ENCODE results near the gene FANCD2.
"Not testable (repeated sequence)": the region's sequence is repeated elsewhere in the genome, so short reads cannot be mapped to it uniquely, and the experiment has no call there.

Gene FANCD2

DNA sequence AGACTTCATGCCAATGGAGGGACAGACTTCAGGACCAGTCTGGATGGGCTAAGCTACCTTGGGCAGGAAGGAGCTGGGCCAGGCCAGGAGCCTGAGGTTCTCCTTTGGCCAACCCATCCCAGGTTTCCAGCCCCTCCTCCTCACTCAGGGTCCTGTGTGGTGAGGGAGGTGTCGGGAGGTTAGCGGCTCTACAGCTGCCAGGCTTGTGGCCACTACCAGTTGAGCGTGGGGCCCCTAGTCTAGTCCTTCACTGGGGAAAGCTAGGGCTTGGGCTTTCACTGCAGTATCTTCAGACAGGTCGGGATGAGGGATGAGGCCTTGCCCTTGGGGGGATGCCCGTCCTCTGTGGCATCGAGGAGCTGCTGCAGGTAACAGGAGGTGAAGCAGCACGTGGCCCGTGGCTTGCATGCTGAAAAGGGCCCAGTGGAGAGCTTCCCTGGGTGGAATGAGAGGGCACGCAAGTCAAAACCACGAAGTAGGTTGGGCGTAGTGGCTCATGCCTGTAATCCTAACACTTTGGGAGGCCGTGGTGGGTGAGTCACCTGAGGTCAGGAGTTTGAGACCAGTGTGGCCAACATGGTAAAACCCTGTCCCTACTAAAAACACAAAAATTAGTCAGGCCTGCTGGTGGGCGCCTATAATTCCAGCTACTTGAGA is 8.5 kb upstream of the FANCD2 start:
- DNase-seq: no peak

GRCh38 chr3:10018806-10019205 is 7.4 kb upstream of the FANCD2 start:
- not testable (repeated sequence) for DNase-seq

- DNase-seq: no peak
Observed at GRCh38 chr3:10019326-10019725, 6.9 kb upstream of the FANCD2 start.

DNA sequence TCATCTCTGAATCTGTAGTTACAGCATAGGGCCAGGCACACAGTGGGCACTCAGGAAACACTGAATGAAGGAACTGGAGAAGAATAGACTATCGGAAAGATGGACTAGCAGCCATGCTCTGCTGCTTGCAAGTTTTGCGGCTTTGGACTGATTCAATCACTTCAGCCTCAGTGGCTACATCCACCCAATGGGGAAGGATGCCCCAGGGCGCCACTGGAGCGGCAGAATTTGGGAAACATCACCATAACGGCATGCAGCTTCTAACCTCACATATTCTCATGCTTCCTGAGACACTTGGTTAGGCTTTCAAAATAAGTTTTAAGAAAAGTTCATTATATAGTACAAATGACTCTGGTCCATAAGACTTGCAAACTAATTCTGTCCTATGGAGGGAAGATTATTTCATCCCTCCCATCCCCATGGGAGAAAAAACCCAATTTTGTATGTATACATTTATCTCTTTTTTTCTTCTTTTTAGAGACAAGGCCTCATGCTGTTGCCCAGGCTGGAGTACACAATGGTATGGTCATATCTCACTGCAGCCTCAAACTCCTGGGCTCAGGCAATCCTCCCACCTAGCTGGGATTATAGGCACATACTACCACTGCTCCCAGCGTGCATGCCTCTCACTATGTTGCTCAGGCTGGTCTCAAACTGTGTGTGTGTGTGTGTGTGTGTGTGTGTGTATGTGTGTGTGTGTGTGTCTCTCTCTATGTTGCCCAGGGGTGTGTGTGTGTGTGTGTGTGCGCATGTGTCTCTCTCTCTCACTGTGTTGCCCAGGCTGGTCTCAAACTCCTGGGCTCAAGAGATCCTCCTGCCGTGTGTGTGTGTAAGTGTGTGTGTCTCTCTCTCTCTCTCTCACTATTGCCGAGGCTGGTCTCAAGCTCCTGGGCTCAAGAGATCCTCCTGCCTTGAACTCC is 4.1 kb upstream of the FANCD2 start:
- no peak for DNase-seq

- no peak for DNase-seq
Observed at GRCh38 chr3:10023587-10024310, 2.5 kb upstream of the FANCD2 start.

DNA sequence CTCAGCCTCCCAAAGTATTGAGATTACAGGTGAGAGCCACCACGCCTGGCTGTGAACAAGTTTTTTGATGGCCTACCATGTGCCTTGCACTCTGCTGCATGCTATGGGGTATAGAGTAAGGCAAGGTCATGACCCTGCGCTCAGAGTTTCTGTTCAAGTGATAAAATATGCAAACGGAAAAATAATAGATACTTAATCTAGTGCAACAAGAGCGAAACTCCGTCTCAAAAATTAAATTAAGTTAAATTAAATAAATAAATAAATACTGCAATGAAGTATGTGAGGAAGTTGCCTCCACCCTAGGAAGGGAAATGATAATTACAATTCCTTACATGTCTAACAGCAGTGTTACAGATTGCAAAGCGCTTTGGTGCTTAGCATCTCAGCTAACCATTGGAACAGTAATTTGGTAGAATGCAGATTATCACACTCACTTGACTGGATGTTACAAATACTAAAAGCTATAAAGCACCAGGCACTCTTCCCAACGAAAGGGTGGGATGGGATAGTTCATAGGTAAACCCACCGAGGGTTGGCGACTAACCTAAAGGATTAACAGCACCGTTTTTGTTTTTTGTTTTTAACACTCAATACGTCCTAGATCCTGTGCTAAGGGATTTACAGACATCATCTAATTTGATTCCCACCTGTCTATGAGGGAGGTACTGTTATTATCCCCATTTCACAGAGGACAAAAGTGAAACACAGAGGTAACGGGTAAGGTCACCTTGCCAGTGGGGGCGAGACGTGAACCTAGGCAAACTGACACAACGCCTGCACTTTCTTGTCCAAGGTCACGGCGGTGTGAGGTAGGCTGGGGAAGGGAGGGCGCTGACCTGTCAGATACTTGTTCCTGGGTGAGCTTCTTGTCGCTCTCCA is 793 bp upstream of the FANCD2 start:
- no peak for DNase-seq

GRCh38 chr3:10041034-10041433 is 14.8 kb downstream of the FANCD2 start:
- DNase-seq: no peak

- DNase-seq: no peak
Observed at GRCh38 chr3:10047876-10048275, 21.6 kb downstream of the FANCD2 start.

DNA sequence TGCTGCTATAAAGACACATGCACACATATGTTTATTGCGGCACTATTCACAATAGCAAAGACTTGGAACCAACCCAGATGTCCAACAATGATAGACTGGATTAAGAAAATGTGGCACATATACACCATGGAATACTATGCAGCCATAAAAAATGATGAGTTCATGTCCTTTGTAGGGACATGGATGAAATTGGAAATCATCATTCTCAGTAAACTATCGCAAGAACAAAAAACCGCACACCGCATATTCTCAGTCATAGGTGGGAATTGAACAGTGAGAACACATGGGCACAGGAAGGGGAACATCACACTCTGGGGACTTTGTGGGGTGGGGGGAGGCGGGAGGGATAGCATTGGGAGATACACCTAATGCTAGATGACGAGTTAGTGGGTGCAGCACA is 26.8 kb downstream of the FANCD2 start:
- not testable (repeated sequence) for DNase-seq

DNA sequence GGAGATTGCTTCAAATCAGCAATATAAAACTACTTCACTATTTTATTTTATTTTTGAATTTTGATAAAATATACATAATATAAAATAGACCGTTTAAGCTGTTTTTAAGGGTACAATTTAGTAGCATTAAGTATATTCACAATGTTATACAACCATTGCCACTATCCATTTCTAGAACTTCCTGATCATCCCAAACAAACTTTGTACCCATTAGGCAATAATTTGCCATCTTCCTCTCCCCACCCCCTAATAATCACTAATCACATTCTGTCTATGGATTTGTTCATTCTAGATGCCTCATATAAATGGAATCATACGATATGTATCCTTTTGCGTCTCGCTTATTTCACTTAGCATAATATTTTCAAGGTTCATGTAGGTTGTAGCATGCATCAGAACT is 28.9 kb downstream of the FANCD2 start:
- DNase-seq: no peak

GRCh38 chr3:10070077-10070476 is 43.8 kb downstream of the FANCD2 start:
- DNase-seq: not testable (repeated sequence)

DNA sequence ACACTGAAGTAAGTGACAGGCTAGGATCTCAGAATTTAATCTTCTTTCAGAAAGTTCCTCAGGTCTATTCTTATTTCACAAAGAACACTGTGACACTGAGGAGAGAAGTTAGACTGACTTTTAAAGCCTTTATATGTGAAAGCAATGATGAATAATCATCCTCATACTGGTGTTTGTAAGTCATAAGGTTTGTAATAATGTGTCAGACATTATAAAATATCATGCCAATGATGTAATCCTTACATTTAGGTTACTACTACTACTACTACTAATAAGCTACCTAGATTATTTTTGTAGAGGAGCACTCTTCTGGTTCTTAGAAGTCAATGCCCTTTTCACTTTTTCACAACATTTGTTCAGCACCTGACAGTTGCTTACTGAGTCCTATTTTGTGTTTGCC is 48.4 kb downstream of the FANCD2 start:
- DNase-seq: no peak

DNA sequence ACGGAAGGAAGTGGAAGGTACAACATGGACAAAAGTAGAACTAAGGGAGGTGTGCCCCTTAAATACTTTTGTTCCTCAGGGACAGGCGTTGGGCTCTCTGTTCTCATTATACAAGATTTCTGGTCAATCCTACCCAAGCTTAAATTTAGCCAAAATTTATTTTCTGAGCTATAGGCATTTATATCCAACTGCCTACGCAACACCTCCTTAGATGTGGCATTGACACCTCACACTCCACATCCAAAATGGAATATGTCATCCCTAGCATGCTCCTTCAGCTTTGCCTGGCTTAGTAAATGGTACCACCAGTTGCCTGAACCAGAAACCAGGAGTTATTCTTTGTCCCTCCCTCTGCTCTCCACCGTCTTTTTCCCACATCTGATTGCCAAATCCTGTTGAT is 55.6 kb downstream of the FANCD2 start:
- no peak for DNase-seq

DNA sequence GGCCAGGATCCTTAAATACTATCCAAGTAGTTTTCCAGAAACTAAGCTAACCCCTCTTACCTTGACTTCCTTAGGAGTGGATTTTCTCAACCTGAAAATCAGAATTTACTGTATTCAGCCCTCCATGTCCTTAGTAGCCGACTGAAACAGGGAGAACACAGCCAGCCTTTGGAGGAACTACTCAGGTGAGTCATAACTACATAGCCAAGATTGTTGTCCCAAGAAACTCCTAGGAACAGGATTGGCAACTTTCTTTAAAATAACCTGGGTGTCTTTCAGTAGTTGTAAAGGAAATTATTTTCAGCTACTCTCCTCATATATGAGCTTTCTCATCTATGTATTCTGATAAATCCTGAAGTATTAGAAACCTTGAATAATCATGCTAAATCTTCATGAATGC is 59.5 kb downstream of the FANCD2 start:
- no peak for DNase-seq

DNA sequence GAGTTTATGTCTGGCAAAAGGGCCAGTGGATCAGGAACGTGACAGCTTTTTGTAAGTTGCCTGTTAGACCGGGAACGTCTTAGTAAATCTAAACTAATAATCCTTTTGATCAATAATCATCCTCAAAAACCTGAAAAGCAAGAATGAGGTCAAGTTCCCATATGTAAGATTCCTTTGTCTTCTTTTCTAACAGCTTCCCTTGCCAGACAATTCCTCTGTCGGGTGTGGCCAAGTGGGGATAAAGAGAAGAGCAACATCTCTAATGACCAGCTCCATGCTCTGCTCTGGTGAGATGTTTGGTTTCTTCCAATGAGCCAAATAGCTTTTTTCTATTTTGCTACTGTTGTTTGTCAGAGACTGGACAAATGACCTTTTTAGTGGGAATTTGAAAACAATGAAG is 62.0 kb downstream of the FANCD2 start:
- DNase-seq: no peak

DNA sequence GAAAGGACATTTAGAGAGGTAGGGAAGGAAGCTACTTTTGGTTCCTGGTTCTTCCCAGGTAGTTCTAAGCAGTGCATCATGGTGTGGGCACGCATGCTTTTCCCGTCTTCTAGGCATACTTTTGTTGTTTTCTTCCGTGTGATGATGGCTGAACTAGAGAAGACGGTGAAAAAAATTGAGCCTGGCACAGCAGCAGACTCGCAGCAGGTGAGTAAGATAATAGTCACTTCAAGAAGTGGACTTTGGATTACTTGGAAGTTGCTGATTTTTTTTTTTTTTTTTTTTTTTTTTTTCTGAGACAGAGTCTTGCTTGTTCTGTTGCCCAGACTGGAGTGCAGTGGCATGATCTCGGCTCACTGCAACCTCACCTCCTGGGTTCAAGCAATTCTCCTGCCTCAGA is 63.9 kb downstream of the FANCD2 start:
- no peak for DNase-seq

DNA sequence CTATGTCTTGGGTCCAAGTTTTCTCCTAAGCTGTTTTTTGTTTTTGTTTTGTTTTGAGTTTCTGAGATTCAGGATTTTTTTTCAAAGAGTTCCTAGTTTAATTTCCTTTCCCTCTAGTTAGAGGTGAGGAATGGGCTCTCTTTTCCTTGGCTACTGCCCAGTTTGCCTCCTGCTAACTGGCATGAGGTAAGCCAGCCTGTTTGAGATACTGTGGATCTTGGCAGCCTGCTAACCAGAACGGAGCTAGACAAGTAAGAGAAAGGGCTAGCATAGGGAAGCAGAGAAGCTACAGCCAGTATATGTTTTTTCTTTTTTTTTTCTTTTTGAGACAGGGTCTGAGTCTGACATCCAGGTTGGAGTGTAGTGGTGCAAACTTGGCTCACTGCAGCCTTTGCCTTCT is 64.5 kb downstream of the FANCD2 start:
- DNase-seq: not testable (repeated sequence)

DNA sequence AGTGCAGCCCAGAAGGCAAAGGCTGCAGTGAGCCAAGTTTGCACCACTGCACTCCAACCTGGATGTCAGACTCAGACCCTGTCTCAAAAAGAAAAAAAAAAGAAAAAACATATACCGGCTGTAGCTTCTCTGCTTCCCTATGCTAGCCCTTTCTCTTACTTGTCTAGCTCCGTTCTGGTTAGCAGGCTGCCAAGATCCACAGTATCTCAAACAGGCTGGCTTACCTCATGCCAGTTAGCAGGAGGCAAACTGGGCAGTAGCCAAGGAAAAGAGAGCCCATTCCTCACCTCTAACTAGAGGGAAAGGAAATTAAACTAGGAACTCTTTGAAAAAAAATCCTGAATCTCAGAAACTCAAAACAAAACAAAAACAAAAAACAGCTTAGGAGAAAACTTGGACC is 65.2 kb downstream of the FANCD2 start:
- not testable (repeated sequence) for DNase-seq

DNA sequence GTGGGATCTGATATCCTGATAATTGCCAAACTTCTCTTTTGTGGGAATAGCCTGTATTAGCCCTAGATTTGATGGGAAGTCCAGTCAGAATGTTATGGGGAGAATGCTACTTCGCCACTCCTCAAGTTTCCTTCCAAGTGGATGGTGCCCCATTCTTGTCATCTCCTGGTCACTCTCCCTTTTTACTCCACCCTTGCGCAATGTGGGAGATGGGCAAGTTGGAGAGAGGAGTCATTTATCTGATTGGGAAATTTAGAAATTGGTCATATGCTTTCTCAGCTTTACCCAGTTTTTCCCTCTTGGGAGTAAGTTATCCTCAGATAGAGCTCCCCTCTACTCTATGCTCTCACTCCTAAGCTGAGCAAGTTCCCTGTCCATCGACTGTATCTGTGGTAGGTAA is 67.4 kb downstream of the FANCD2 start:
- no peak for DNase-seq

GRCh38 chr3:10099041-10099440 is 72.8 kb downstream of the FANCD2 start:
- DNase-seq: no peak

- no peak for DNase-seq
Observed at GRCh38 chr3:10106919-10107318, 80.7 kb downstream of the FANCD2 start.

- no peak for DNase-seq
Observed at GRCh38 chr3:10108091-10108490, 81.9 kb downstream of the FANCD2 start, which contains the start of gene FANCD2OS. Gene FANCD2OS, minus strand, starts transcription at chr3:10108255. Its CDS starts 3,481 bp downstream, at chr3:10104774.

Measured in NCI-H524 treated with DMSO at 0.1 percent for 48 hours (cell line).